B cell (primary cell): ENCODE results near the gene FXYD1. TPM values are rescaled to one million over a fixed set of nuclear protein-coding genes. Genes with fewer than 3 reads are reported as not detected.

Source experiments
- ATAC-seq: fragments of 200-7000 bp; cut with Tn5 transposase; one replicate; pipeline ENCODE4 v1.10.0; 2021; ENCODE audit warnings: low read depth, mild to moderate bottlenecking, moderate number of reproducible peaks, moderate library complexity
- CTCF ChIA-PET: fragments of 350-600 bp; sonication (Branson Sonifier 250); formaldehyde crosslinking; loops from one replicate; lab custom pipeline; 2021; ENCODE audit warnings: antibody characterized with exemption, inconsistent platforms; lab: Charles Lee
- POLR2A ChIA-PET: fragments of 350-600 bp; sonication (Branson Sonifier 250); formaldehyde crosslinking; loops from one replicate; lab custom pipeline; 2021; ENCODE audit warnings: antibody characterized with exemption; lab: Charles Lee
- DNase-seq: peaks from one replicate; pipeline ENCODE4 v3.0.0; 2013
- H2AFZ ChIP-seq: 2 replicates; pipeline ENCODE4 v1.6.1; 2012; ENCODE audit warnings: mild to moderate bottlenecking, low read depth, low read length; ENCODE audit not compliant: insufficient read depth, poor library complexity, severe bottlenecking
- H3K27ac ChIP-seq, 2 donors: 1 replicate in 1 of 2; 2 replicates in 1 of 2; pipeline ENCODE4 v1.5.1; 2012 to 2013; ENCODE audit warnings: low read length in 2 of 2, mild to moderate bottlenecking in 2 of 2, moderate library complexity in 1 of 2
- H3K27me3 ChIP-seq, 4 experiments: fragments of 200-600 bp in 1 of 4; sonication (generic) in 1 of 4; replicated peaks in 1 of 4; 1 replicate in 2 of 4; 2 replicates in 2 of 4; pipeline versions ENCODE4 v1.6.1 to v1.7.0; 2013 to 2016; ENCODE audit warnings: low read length in 3 of 4, mild to moderate bottlenecking in 2 of 4, mixed read lengths in 1 of 4, moderate library complexity in 1 of 4; ENCODE audit not compliant: insufficient read depth in 4 of 4, control insufficient read depth in 3 of 4; ENCODE audit errors: control extremely low read depth in 1 of 4
- H3K36me3 ChIP-seq, 2 experiments: replicated peaks in 1 of 2; 1 replicate in 1 of 2; 2 replicates in 1 of 2; pipeline versions ENCODE4 v1.6.1 to v1.7.1; 2013; ENCODE audit warnings: low read length in 1 of 2; ENCODE audit not compliant: insufficient read depth in 2 of 2, control insufficient read depth in 1 of 2; ENCODE audit errors: control extremely low read depth in 1 of 2, extremely low read depth in 1 of 2
- H3K4me1 ChIP-seq, 2 donors: fragments of 200-600 bp in 1 of 2; sonication (generic) in 1 of 2; 1 replicate in 1 of 2; 2 replicates in 1 of 2; pipeline versions ENCODE4 v1.5.1 to v1.6.1; 2013 to 2017; ENCODE audit warnings: low read length in 2 of 2; ENCODE audit not compliant: control insufficient read depth in 2 of 2, insufficient read depth in 2 of 2
- H3K4me2 ChIP-seq: replicated peaks from 2 replicates; pipeline ENCODE3; 2012; ENCODE audit warnings: mild to moderate bottlenecking, low read depth, low read length; ENCODE audit not compliant: poor library complexity, severe bottlenecking
- H3K4me3 ChIP-seq, 5 experiments: fragments of 200-600 bp in 1 of 5; sonication (generic) in 1 of 5; 1 replicate in 3 of 5; 2 replicates in 2 of 5; pipeline versions ENCODE4 v1.5.1 to v1.7.0; 2011 to 2016; ENCODE audit warnings: low read length in 4 of 5, mild to moderate bottlenecking in 4 of 5, low read depth in 2 of 5, control low read depth in 1 of 5, moderate library complexity in 1 of 5; ENCODE audit not compliant: insufficient read depth in 1 of 5; ENCODE audit errors: control extremely low read depth in 1 of 5, extremely low read depth in 1 of 5
- H3K79me2 ChIP-seq: fragments of 200-600 bp; sonication (generic); one replicate; pipeline ENCODE4 v1.6.0; 2016; ENCODE audit warnings: low read length; ENCODE audit not compliant: control insufficient read depth, insufficient read depth
- H3K9ac ChIP-seq: fragments of 200-600 bp; sonication (generic); 2 replicates; pipeline ENCODE4 v1.6.1; 2017; ENCODE audit warnings: mild to moderate bottlenecking, low read length, moderate library complexity
- H3K9me3 ChIP-seq, 3 donors: one replicate each; pipeline versions ENCODE4 v1.6.1 to v1.7.1; 2013; ENCODE audit warnings: low read length in 2 of 3; ENCODE audit not compliant: control insufficient read depth in 2 of 3, insufficient read depth in 1 of 3; ENCODE audit errors: control extremely low read depth in 1 of 3
- H4K20me1 ChIP-seq: 2 replicates; pipeline ENCODE4 v1.6.0; 2012; ENCODE audit warnings: mild to moderate bottlenecking, low read length; ENCODE audit not compliant: insufficient read depth, control insufficient read depth, poor library complexity, severe bottlenecking
- H3K27ac Mint-ChIP-seq: one replicate; pipeline ENCODE4 v1.8.0; 2021; ENCODE audit warnings: mixed read lengths
- H3K27me3 Mint-ChIP-seq: one replicate; pipeline ENCODE4 v1.8.0; 2021; ENCODE audit warnings: mixed read lengths
- H3K4me1 Mint-ChIP-seq: one replicate; pipeline ENCODE4 v1.8.0; 2021; ENCODE audit warnings: mixed read lengths
- H3K4me3 Mint-ChIP-seq: one replicate; pipeline ENCODE4 v1.8.0; 2021; ENCODE audit warnings: mixed read lengths
- H3K9me3 Mint-ChIP-seq: one replicate; pipeline ENCODE4 v1.8.0; 2022; ENCODE audit warnings: mixed read lengths; ENCODE audit not compliant: insufficient read depth
- CTCF ChIP-seq: fragments of 200-600 bp; IDR thresholded peaks from one replicate; pipeline ENCODE4 v1.8.0; 2022; ENCODE audit warnings: antibody characterized with exemption, mild to moderate bottlenecking
- EZH2 ChIP-seq: IDR thresholded peaks from 2 replicates; pipeline ENCODE4 v1.6.1; 2012; ENCODE audit warnings: borderline replicate concordance, low read depth, mild to moderate bottlenecking, moderate library complexity, low read length; ENCODE audit not compliant: insufficient read depth, poor library complexity, severe bottlenecking
- WGBS: methylation state at CpG from one replicate; pipeline ENCODE4 v1.1.5; 2013; ENCODE audit warnings: missing lambda C conversion rate; ENCODE audit not compliant: insufficient coverage; 5-methylcytosine and 5-hydroxymethylcytosine counted together
- intact Hi-C: fragments of 100-400 bp; cut with micrococcal nuclease; formaldehyde crosslinking; loops from one replicate; pipeline ENCODE4 v1.10.0; 2022
- polyA plus RNA-seq: library from polyadenylated mRNA; depleted of rRNA; stranded (reverse); fragments of >200 nt; gene quantifications from 2 replicates; pipeline ENCODE4 v1.2.3, GENCODE V29; 2012
- total RNA-seq, 2 donors: library from RNA; stranded (reverse); fragments of 120-200 nt in 1 of 2; gene quantifications; 1 replicate in 1 of 2; 2 replicates in 1 of 2; pipeline versions ENCODE4 v1.2.3 to v1.2.4, GENCODE V29; 2013 to 2022

FXYD1 gene
- total and polyA plus RNA-seq, 2 donors (not counting 1 experiment from before 2014, with no cell fraction given): 3.1 to 4.7 TPM

- no peak overlapping the region for H3K4me2 ChIP-seq
Observed at GRCh38 chr19:35116072-35116801, 22.4 kb upstream of the FXYD1 start.

More at GRCh38 chr19:35116072-35116801, 22.4 kb upstream of the FXYD1 start:
- ATAC-seq: no peak
- no peak overlapping the region for H2AFZ ChIP-seq
- Mint-ChIP-seq H3K4me3 (no peak overlapping the region), H3K9me3 (no peaks in the 10 kb centered on the region), H3K27ac (no peak overlapping the region), H3K4me1 (peaks cover 8% of the 10 kb centered on the region), H3K27me3 (peaks cover 3% of the 10 kb centered on the region)
- no peaks in the 10 kb centered on the region for H4K20me1 ChIP-seq
- 92% methylated on average over 8 of the region's 13 CpGs for WGBS
- intact Hi-C loops: no loop called here
- no peak overlapping the region for H3K27ac ChIP-seq
- no peaks in the 10 kb centered on the region for H3K79me2 ChIP-seq
- H3K9ac ChIP-seq: no peak overlapping the region
- H3K4me3 ChIP-seq: no peak overlapping the region
- H3K9me3 ChIP-seq: peaks cover 0 to 4% (median 0%) of the 10 kb centered on the region in 3 donors
- TF ChIP-seq CTCF (no peak), EZH2 (no peak)
- no peak for DNase-seq
- ChIA-PET POLR2A (no interaction called here), CTCF (interaction anchor here (1.0 to 4.5 kb wide), 5 partner anchors 19 to 352 kb away, joined by 3 to 31 read pairs (median 5); partner anchors contain the start of gene LGI4)
- no peaks in the 10 kb centered on the region for H3K36me3 ChIP-seq
- peaks cover 7 to 9% of the 10 kb centered on the region in 2 donors for H3K4me1 ChIP-seq
- H3K27me3 ChIP-seq: peaks cover 0 to 18% (median 2%) of the 10 kb centered on the region in 4 experiments
